OCI-LY7 (cell line): ENCODE measurements around the gene TMTC1. TPM values are rescaled to one million over a fixed set of nuclear protein-coding genes. Genes with fewer than 3 reads are reported as not detected.

Experiments used
- BruUV-seq: library from RNA; stranded (reverse); fragments of 400-500 nt; replicated peaks from 2 replicates; lab custom pipeline; 2021; lab: Mats Ljungman, UMichigan
- CTCF ChIA-PET: fragments of 300-600 bp; sonication (Branson Sonifier 250); formaldehyde crosslinking; loops from one replicate; lab custom pipeline; 2022; ENCODE audit warnings: antibody characterized with exemption; ENCODE audit not compliant: unreplicated experiment; lab: Charles Lee
- POLR2A ChIA-PET: fragments of 300-600 bp; sonication (Branson Sonifier 250); formaldehyde crosslinking; loops from one replicate; lab custom pipeline; 2022; ENCODE audit warnings: antibody characterized with exemption; lab: Charles Lee
- DNase-seq: peaks from one replicate; pipeline ENCODE4 v3.0.0-alpha.2; 2015; ENCODE audit warnings: low spot score
- H2AFZ ChIP-seq: fragments of 200-600 bp; sonication (generic), shearing (Covaris generic); 2 replicates; pipeline ENCODE4 v1.6.1; 2014; ENCODE audit warnings: mild to moderate bottlenecking, antibody characterized with exemption, low read length, moderate library complexity
- H3K27ac ChIP-seq: fragments of 200-600 bp; sonication (generic); 2 replicates; pipeline ENCODE4 v1.5.1; 2014; ENCODE audit warnings: mixed run types, low read depth, mild to moderate bottlenecking, moderate library complexity, low read length, inconsistent platforms; ENCODE audit not compliant: poor library complexity, severe bottlenecking
- H3K36me3 ChIP-seq: fragments of 200-600 bp; sonication (generic); 2 replicates; pipeline ENCODE4 v1.6.1; 2014; ENCODE audit warnings: mild to moderate bottlenecking, antibody characterized with exemption, low read length, moderate library complexity, mixed read lengths; ENCODE audit not compliant: insufficient read depth
- H3K4me1 ChIP-seq: fragments of 200-600 bp; sonication (generic); 2 replicates; pipeline ENCODE4 v1.5.1; 2014; ENCODE audit warnings: mild to moderate bottlenecking, low read length; ENCODE audit not compliant: insufficient read depth, poor library complexity, severe bottlenecking
- H3K4me2 ChIP-seq: fragments of 200-600 bp; sonication (generic); 2 replicates; pipeline ENCODE4 v1.6.1; 2014; ENCODE audit warnings: mild to moderate bottlenecking, low read length
- H3K4me3 ChIP-seq: fragments of 200-600 bp; sonication (generic); 2 replicates; pipeline ENCODE4 v1.5.1; 2014; ENCODE audit warnings: mild to moderate bottlenecking, low read depth, low read length; ENCODE audit not compliant: poor library complexity, severe bottlenecking
- H3K79me2 ChIP-seq: fragments of 200-600 bp; sonication (generic); 2 replicates; pipeline ENCODE4 v1.6.1; 2016; ENCODE audit warnings: low read depth, mild to moderate bottlenecking, low read length, moderate library complexity, mixed read lengths; ENCODE audit not compliant: insufficient read depth
- H3K9me2 ChIP-seq: fragments of 200-600 bp; sonication (generic); 2 replicates; pipeline ENCODE4 v1.6.1; 2016; ENCODE audit warnings: mild to moderate bottlenecking, low read length, mixed read lengths; ENCODE audit not compliant: insufficient read depth
- H3K9me3 ChIP-seq: fragments of 200-600 bp; sonication (generic); 2 replicates; pipeline ENCODE4 v1.6.1; 2014; ENCODE audit warnings: mild to moderate bottlenecking, mixed run types, low read length, mixed read lengths
- H4K20me1 ChIP-seq: fragments of 200-600 bp; sonication (generic); 2 replicates; pipeline ENCODE4 v1.6.1; 2014; ENCODE audit warnings: mild to moderate bottlenecking, antibody characterized with exemption, low read length, moderate library complexity, mixed read lengths; ENCODE audit not compliant: insufficient read depth
- CTCF ChIP-seq: fragments of 200-600 bp; sonication (generic); conservative IDR thresholded peaks from 2 replicates; pipeline ENCODE4 v1.5.1; 2014; ENCODE audit warnings: mild to moderate bottlenecking, antibody characterized with exemption, low read length, moderate library complexity, mixed read lengths
- EZH2phosphoT487 ChIP-seq: fragments of 200-600 bp; sonication (generic); IDR thresholded peaks from 2 replicates; pipeline ENCODE4 v1.6.1; 2018; ENCODE audit warnings: low read depth, borderline replicate concordance, mild to moderate bottlenecking, mixed run types, antibody characterized with exemption, low read length, moderate library complexity, mixed read lengths
- intact Hi-C: fragments of 100-400 bp; cut with micrococcal nuclease; formaldehyde crosslinking; loops from one replicate; pipeline ENCODE4 v1.10.0; 2022; ENCODE audit not compliant: unreplicated experiment
- total RNA-seq, 2 experiments: library from RNA; depleted of rRNA in 1 of 2; stranded (reverse); fragments of >200 nt in 1 of 2; shearing (Covaris generic) in 1 of 2; gene quantifications; 2 replicates each; pipeline ENCODE4 v1.2.3, GENCODE V29; 2014 to 2022

TMTC1 gene
- total RNA-seq, 2 experiments from 2014 or later = not detected

GRCh38 chr12:29617407-29617803 is 166.3 kb downstream of the TMTC1 start:
- Histone ChIP-seq H3K9me2 (no peaks in the 10 kb centered on the region), H3K4me3 (no peak overlapping the region), H2AFZ (no peak overlapping the region), H3K4me2 (no peak overlapping the region), H4K20me1 (no peaks in the 10 kb centered on the region), H3K36me3 (no peaks in the 10 kb centered on the region), H3K79me2 (no peaks in the 10 kb centered on the region), H3K4me1 (no peaks in the 10 kb centered on the region), H3K9me3 (no peaks in the 10 kb centered on the region), H3K27ac (no peak overlapping the region)
- intact Hi-C loops = no loop called here
- BruUV-seq = no TSS peak
- ChIA-PET POLR2A (no interaction called here), CTCF (no interaction called here)
- TF ChIP-seq EZH2phosphoT487 (no peak), CTCF (no peak)
- no peak for DNase-seq

- ChIA-PET CTCF (no interaction called here), POLR2A (interaction anchor here (1.2 kb wide), 1 partner anchor 8 kb away, joined by 11 read pairs; no protein-coding TSS in a partner anchor)
- H3K27ac ChIP-seq = no peak overlapping the region
- H3K4me1 ChIP-seq = no peaks in the 10 kb centered on the region
- intact Hi-C loops = no loop called here
- DNase-seq = no peak
- BruUV-seq = no TSS peak
- H3K4me3 ChIP-seq = no peak overlapping the region
- no peak overlapping the region for H3K4me2 ChIP-seq
- no peaks in the 10 kb centered on the region for H3K9me3 ChIP-seq
- TF ChIP-seq EZH2phosphoT487 = no peak
- TF ChIP-seq CTCF = no peak
- H2AFZ ChIP-seq = no peak overlapping the region
- H3K36me3 ChIP-seq = no peaks in the 10 kb centered on the region
- H4K20me1 ChIP-seq = no peaks in the 10 kb centered on the region
- no peaks in the 10 kb centered on the region for H3K9me2 ChIP-seq
- H3K79me2 ChIP-seq = no peaks in the 10 kb centered on the region
These were observed 166.9 kb downstream of the TMTC1 start for GRCh38 chr12:29616664-29617406.

- Histone ChIP-seq H4K20me1 (no peaks in the 10 kb centered on the region), H3K9me2 (no peaks in the 10 kb centered on the region), H3K36me3 (no peaks in the 10 kb centered on the region), H2AFZ (no peak overlapping the region), H3K4me2 (no peak overlapping the region), H3K79me2 (no peaks in the 10 kb centered on the region), H3K9me3 (no peaks in the 10 kb centered on the region), H3K27ac (no peak overlapping the region), H3K4me1 (no peaks in the 10 kb centered on the region), H3K4me3 (no peak overlapping the region)
- POLR2A ChIA-PET = interaction anchor here (0.6 to 1.0 kb wide), 2 partner anchors 47 to 65 kb away, joined by 3 to 4 read pairs; no protein-coding TSS in a partner anchor
- intact Hi-C loops = no loop called here
- CTCF ChIA-PET = no interaction called here
- DNase-seq = no peak
- no peak for TF ChIP-seq EZH2phosphoT487
- no peak for TF ChIP-seq CTCF
- no TSS peak for BruUV-seq
These were observed 168.9 kb downstream of the TMTC1 start for GRCh38 chr12:29614694-29615325.
